ENCODE measurements around the gene SEMA4D.
"Not testable (repeated sequence)": the region's sequence is repeated elsewhere in the genome, so short reads cannot be mapped to it uniquely, and the experiment has no call there.

Gene SEMA4D

GRCh38 chr9:89482056-89482851, 15.7 kb downstream of the SEMA4D start:
- H3K4me3 ChIP-seq (ENCODE audit: low read depth, low read length): no peak overlapping the region
- TF ChIP-seq, protein P1, sequence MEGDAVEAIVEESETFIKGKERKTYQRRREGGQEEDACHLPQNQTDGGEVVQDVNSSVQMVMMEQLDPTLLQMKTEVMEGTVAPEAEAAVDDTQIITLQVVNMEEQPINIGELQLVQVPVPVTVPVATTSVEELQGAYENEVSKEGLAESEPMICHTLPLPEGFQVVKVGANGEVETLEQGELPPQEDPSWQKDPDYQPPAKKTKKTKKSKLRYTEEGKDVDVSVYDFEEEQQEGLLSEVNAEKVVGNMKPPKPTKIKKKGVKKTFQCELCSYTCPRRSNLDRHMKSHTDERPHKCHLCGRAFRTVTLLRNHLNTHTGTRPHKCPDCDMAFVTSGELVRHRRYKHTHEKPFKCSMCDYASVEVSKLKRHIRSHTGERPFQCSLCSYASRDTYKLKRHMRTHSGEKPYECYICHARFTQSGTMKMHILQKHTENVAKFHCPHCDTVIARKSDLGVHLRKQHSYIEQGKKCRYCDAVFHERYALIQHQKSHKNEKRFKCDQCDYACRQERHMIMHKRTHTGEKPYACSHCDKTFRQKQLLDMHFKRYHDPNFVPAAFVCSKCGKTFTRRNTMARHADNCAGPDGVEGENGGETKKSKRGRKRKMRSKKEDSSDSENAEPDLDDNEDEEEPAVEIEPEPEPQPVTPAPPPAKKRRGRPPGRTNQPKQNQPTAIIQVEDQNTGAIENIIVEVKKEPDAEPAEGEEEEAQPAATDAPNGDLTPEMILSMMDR (IDR thresholded peaks at IDR 0.05; ENCODE audit: low read depth, low read length): no peak

- TF ChIP-seq, protein P1 (IDR thresholded peaks at IDR 0.05; ENCODE audit: low read depth, low read length): no peak
- no peak overlapping the region for H3K4me3 ChIP-seq (ENCODE audit: low read depth, low read length)
Observed at GRCh38 chr9:89481538-89481915, 16.4 kb downstream of the SEMA4D start.

DNA sequence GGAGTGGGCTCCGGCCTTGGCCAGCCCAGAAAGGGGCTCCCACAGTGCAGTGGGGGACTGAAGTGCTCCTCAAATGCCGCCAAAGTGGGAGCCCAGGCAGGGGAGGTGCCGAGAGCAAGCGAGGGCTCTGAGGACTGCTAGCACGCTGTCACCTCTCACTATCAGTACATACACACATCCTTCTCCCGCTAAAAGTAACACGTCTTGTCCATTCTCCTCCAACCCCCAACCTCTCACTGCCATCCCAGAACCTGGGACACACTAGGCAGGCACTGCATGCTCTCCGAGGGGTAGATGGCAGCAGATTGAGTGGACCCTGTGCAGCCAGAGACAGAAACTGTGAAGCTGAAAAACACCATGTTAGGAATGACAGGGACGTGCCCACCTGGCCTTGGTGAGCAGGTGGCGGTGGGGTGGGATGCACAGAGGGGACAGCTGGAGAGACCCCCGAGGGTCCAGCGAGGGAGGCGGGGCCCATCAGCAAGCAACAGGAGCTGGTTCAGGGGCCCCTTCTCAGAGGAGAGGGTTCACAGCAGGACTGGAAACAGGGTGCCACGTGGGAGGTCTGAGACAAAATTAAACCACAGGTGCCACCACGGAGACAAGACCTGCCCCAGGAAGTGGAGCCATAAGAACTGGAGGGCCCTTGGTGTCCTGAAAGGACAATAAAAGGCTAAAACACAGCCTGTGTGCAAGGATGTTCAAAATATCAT, 16.9 kb downstream of the SEMA4D start:
- TF ChIP-seq, protein P1 (IDR thresholded peaks at IDR 0.05; ENCODE audit: low read depth, low read length): no peak
- H3K4me3 ChIP-seq (ENCODE audit: low read depth, low read length): no peak overlapping the region

- not testable (repeated sequence) for H3K4me3 ChIP-seq (ENCODE audit: low read depth, low read length)
Observed at GRCh38 chr9:89480372-89480771, 17.5 kb downstream of the SEMA4D start.

- H3K4me3 ChIP-seq (ENCODE audit: low read depth, low read length): not testable (repeated sequence)
Observed at GRCh38 chr9:89479669-89480011, 18.3 kb downstream of the SEMA4D start.

- TF ChIP-seq, protein P1 (IDR thresholded peaks at IDR 0.05; ENCODE audit: low read depth, low read length): no peak
- H3K4me3 ChIP-seq (ENCODE audit: low read depth, low read length): no peak overlapping the region
Observed at GRCh38 chr9:89478821-89479668, 18.9 kb downstream of the SEMA4D start.

DNA sequence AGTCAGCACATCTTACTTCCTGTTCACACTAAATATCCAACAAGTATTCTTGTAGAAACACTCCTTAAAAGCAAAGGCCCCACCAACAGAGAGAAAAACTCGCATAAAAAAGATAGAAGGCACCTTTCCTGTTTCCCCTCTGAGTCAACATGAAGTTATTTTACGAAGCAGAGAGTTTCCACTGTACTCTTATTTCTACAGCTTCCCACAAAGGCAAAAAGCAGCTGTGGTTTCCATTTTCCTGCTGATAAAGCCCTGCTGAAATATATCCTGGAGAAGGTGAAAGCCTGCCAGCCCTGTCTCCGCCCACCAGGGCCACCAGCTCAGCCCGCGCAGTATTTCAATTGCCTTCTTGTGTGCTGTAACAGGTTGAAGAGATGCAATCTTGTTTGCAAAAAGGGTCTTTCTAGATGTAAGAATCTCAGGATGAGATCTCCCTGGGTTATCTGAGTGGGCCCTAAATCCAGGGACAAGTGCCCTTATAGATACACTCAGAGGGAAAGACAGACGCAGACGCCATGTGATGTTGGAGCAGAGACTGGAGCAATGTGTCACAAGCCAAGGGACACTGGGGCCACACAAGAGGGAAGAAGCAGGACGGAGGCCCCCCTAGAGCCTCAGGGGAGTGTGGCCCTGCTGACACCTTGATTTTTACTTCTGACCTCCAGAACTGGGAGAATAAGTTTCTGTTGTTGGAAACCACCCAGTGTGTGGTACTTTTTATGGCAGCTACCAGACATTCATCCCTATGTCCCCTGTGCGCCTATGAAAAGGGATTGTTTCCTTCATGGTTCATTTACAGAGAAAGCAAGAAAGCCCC, 19.9 kb downstream of the SEMA4D start:
- TF ChIP-seq, protein P1 (IDR thresholded peaks at IDR 0.05; ENCODE audit: low read depth, low read length): no peak
- H3K4me3 ChIP-seq (ENCODE audit: low read depth, low read length): no peak overlapping the region

All from WI38 (cell line).